ENCODE data around the gene DEDD.

Gene DEDD

GRCh38 chr1:161159087-161159912 is 26.8 kb upstream of the DEDD start, which contains the start of gene USP21:
USP21 (plus strand) TSS chr1:161159500; CDS start chr1:161160641, 1,141 bp downstream.
- H3K27ac Mint-ChIP-seq: peak within 1 kb of the TSS; percentile 85
- H3K4me1 Mint-ChIP-seq: peaks cover 55% of the 10 kb centered on the region
- CTCF ChIA-PET: interaction anchor here (1.3 to 1.9 kb wide), 3 partner anchors 7 to 223 kb away, joined by 3 to 4 read pairs (median 3); no protein-coding TSS in a partner anchor
- peaks cover 57% of the 10 kb centered on the region for H3K36me3 Mint-ChIP-seq
- no peaks in the 10 kb centered on the region for H3K9me3 Mint-ChIP-seq
- peak within 1 kb of the TSS; percentile 89 for H3K4me3 Mint-ChIP-seq
- peak; percentile 94 for DNase-seq
- no peaks in the 10 kb centered on the region for H3K27me3 Mint-ChIP-seq

GRCh38 chr1:161158316-161159010 is 26.0 kb upstream of the DEDD start:
- Mint-ChIP-seq H3K9me3 (no peaks in the 10 kb centered on the region), H3K4me3 (peak overlapping the region; percentile 89), H3K4me1 (peaks cover 57% of the 10 kb centered on the region), H3K36me3 (peaks cover 55% of the 10 kb centered on the region), H3K27ac (peak overlapping the region; percentile 85), H3K27me3 (no peaks in the 10 kb centered on the region)
- CTCF ChIA-PET: interaction anchor here (1.3 to 1.9 kb wide), 6 partner anchors 8 to 223 kb away, joined by 3 to 6 read pairs (median 4); no protein-coding TSS in a partner anchor
- DNase-seq: no peak

- Mint-ChIP-seq H3K4me3 (peak overlapping the region; percentile 89), H3K27me3 (no peaks in the 10 kb centered on the region), H3K36me3 (peaks cover 50% of the 10 kb centered on the region), H3K27ac (no peak overlapping the region), H3K9me3 (no peaks in the 10 kb centered on the region), H3K4me1 (peaks cover 59% of the 10 kb centered on the region)
- no peak for DNase-seq
- CTCF ChIA-PET: interaction anchor here (1.3 to 3.7 kb wide), 7 partner anchors 8 to 224 kb away, joined by 3 to 24 read pairs (median 4); partner anchors contain the start of gene PPOX
Observed at GRCh38 chr1:161157867-161158266, 25.4 kb upstream of the DEDD start.

- Mint-ChIP-seq H3K4me3 (peak within 1 kb of the TSS; percentile 90), H3K27me3 (no peaks in the 10 kb centered on the region), H3K9me3 (no peaks in the 10 kb centered on the region), H3K36me3 (peaks cover 28% of the 10 kb centered on the region), H3K4me1 (peaks cover 36% of the 10 kb centered on the region), H3K27ac (peak within 1 kb of the TSS; percentile 99)
- peak; percentile 90 for DNase-seq
- CTCF ChIA-PET: interaction anchor here (0.6 to 2.5 kb wide), 4 partner anchors 10 to 83 kb away, joined by 3 to 7 read pairs (median 4); partner anchors contain the start of gene PPOX
Observed at GRCh38 chr1:161153682-161154337, 21.3 kb upstream of the DEDD start, which contains the start of gene UFC1. UFC1 (plus strand) TSS chr1:161153978; CDS start chr1:161153998, 20 bp downstream.

- peaks cover 30% of the 10 kb centered on the region for H3K4me1 Mint-ChIP-seq
Observed at GRCh38 chr1:161153176-161153575, 20.7 kb upstream of the DEDD start.

GRCh38 chr1:161145832-161146231 is 13.4 kb upstream of the DEDD start:
- Mint-ChIP-seq H3K9me3 (no peaks in the 10 kb centered on the region), H3K4me1 (no peaks in the 10 kb centered on the region), H3K36me3 (no peaks in the 10 kb centered on the region), H3K27ac (no peak overlapping the region), H3K4me3 (no peak overlapping the region), H3K27me3 (no peaks in the 10 kb centered on the region)
- DNase-seq: no peak
- CTCF ChIA-PET: no interaction called here

More at GRCh38 chr1:161153176-161153575, 20.7 kb upstream of the DEDD start:
- Mint-ChIP-seq H3K27me3 (no peaks in the 10 kb centered on the region), H3K36me3 (peaks cover 22% of the 10 kb centered on the region), H3K4me3 (peak overlapping the region; percentile 90), H3K9me3 (no peaks in the 10 kb centered on the region), H3K27ac (peak overlapping the region; percentile 99)
- CTCF ChIA-PET: interaction anchor here (0.6 to 2.5 kb wide), 3 partner anchors 13 to 82 kb away, joined by 4 to 7 read pairs (median 4); partner anchors contain the start of gene PPOX
- DNase-seq: no peak

GRCh38 chr1:161140755-161141400 is 8.4 kb upstream of the DEDD start:
- no peak overlapping the region for H3K27ac Mint-ChIP-seq
- H3K4me3 Mint-ChIP-seq: no peak overlapping the region
- no peak for DNase-seq
- peaks cover 5% of the 10 kb centered on the region for H3K4me1 Mint-ChIP-seq
- H3K27me3 Mint-ChIP-seq: no peaks in the 10 kb centered on the region
- no peaks in the 10 kb centered on the region for H3K36me3 Mint-ChIP-seq
- CTCF ChIA-PET: interaction anchor here (0.7 to 2.2 kb wide), 14 partner anchors 13 to 240 kb away, joined by 3 to 9 read pairs (median 4); partner anchors contain the start of gene ARHGAP30
- H3K9me3 Mint-ChIP-seq: no peaks in the 10 kb centered on the region

- H3K4me3 Mint-ChIP-seq: no peak overlapping the region
- peaks cover 3% of the 10 kb centered on the region for H3K36me3 Mint-ChIP-seq
- peaks cover 10% of the 10 kb centered on the region for H3K4me1 Mint-ChIP-seq
- no peaks in the 10 kb centered on the region for H3K27me3 Mint-ChIP-seq
- no peak overlapping the region for H3K27ac Mint-ChIP-seq
- H3K9me3 Mint-ChIP-seq: no peaks in the 10 kb centered on the region
- CTCF ChIA-PET: interaction anchor here (0.6 to 2.8 kb wide), 12 partner anchors 9 to 142 kb away, joined by 3 to 12 read pairs (median 4); no protein-coding TSS in a partner anchor
- DNase-seq: peak; percentile 63
Observed at GRCh38 chr1:161139766-161140165, 7.3 kb upstream of the DEDD start.

GRCh38 chr1:161138431-161138830 is 6.0 kb upstream of the DEDD start:
- DNase-seq: no peak
- Mint-ChIP-seq H3K4me1 (peaks cover 10% of the 10 kb centered on the region), H3K27ac (peak overlapping the region; percentile 10), H3K4me3 (no peak overlapping the region), H3K36me3 (peaks cover 3% of the 10 kb centered on the region), H3K9me3 (no peaks in the 10 kb centered on the region), H3K27me3 (no peaks in the 10 kb centered on the region)
- CTCF ChIA-PET: interaction anchor here (0.9 to 3.7 kb wide), 8 partner anchors 11 to 141 kb away, joined by 3 to 12 read pairs (median 4); partner anchors contain the start of genes F11R, NIT1, PFDN2 and USF1

GRCh38 chr1:161137881-161138280 is 5.4 kb upstream of the DEDD start:
- DNase-seq: no peak
- no peaks in the 10 kb centered on the region for H3K9me3 Mint-ChIP-seq
- H3K27ac Mint-ChIP-seq: no peak overlapping the region
- no peaks in the 10 kb centered on the region for H3K27me3 Mint-ChIP-seq
- CTCF ChIA-PET: interaction anchor here (0.9 to 3.7 kb wide), 7 partner anchors 20 to 140 kb away, joined by 3 to 12 read pairs (median 4); partner anchors contain the start of genes F11R, NIT1, PFDN2 and USF1
- peaks cover 10% of the 10 kb centered on the region for H3K4me1 Mint-ChIP-seq
- H3K4me3 Mint-ChIP-seq: no peak overlapping the region
- peaks cover 3% of the 10 kb centered on the region for H3K36me3 Mint-ChIP-seq

- H3K27me3 Mint-ChIP-seq: no peaks in the 10 kb centered on the region
- H3K4me1 Mint-ChIP-seq: peaks cover 45% of the 10 kb centered on the region
- no peak for DNase-seq
- no peak overlapping the region for H3K27ac Mint-ChIP-seq
- H3K9me3 Mint-ChIP-seq: no peaks in the 10 kb centered on the region
- no peak overlapping the region for H3K4me3 Mint-ChIP-seq
- H3K36me3 Mint-ChIP-seq: peaks cover 22% of the 10 kb centered on the region
- CTCF ChIA-PET: interaction anchor here (0.7 to 1.6 kb wide), 7 partner anchors 14 to 138 kb away, joined by 3 to 4 read pairs (median 3); partner anchors contain the start of genes ARHGAP30, NIT1 and PFDN2
Observed at GRCh38 chr1:161133220-161133740, 813 bp upstream of the DEDD start.

GRCh38 chr1:161131523-161132409 is 701 bp downstream of the DEDD start:
- no peak overlapping the region for H3K4me3 Mint-ChIP-seq
- no peaks in the 10 kb centered on the region for H3K27me3 Mint-ChIP-seq
- H3K27ac Mint-ChIP-seq: peak overlapping the region; percentile 86
- no peak for DNase-seq
- peaks cover 37% of the 10 kb centered on the region for H3K36me3 Mint-ChIP-seq
- no peaks in the 10 kb centered on the region for H3K9me3 Mint-ChIP-seq
- H3K4me1 Mint-ChIP-seq: peaks cover 59% of the 10 kb centered on the region
- CTCF ChIA-PET: interaction anchor here (0.8 to 1.4 kb wide), 5 partner anchors 14 to 134 kb away, joined by 3 to 4 read pairs (median 4); partner anchors contain the start of genes ARHGAP30, NIT1 and PFDN2

Measured in activated naive CD4-positive, alpha-beta T cell treated with anti-CD3 and anti-CD28 coated beads, Interleukin-2, amount 10 ng/mL, durations not matched to agents 7 days and 5 days (primary cell).